ENCODE results near the gene SLC6A11.

GRCh38 chr3:10778492-10779292 lies 37.3 kb upstream of the SLC6A11 start:
- TF ChIP-seq, protein P1, sequence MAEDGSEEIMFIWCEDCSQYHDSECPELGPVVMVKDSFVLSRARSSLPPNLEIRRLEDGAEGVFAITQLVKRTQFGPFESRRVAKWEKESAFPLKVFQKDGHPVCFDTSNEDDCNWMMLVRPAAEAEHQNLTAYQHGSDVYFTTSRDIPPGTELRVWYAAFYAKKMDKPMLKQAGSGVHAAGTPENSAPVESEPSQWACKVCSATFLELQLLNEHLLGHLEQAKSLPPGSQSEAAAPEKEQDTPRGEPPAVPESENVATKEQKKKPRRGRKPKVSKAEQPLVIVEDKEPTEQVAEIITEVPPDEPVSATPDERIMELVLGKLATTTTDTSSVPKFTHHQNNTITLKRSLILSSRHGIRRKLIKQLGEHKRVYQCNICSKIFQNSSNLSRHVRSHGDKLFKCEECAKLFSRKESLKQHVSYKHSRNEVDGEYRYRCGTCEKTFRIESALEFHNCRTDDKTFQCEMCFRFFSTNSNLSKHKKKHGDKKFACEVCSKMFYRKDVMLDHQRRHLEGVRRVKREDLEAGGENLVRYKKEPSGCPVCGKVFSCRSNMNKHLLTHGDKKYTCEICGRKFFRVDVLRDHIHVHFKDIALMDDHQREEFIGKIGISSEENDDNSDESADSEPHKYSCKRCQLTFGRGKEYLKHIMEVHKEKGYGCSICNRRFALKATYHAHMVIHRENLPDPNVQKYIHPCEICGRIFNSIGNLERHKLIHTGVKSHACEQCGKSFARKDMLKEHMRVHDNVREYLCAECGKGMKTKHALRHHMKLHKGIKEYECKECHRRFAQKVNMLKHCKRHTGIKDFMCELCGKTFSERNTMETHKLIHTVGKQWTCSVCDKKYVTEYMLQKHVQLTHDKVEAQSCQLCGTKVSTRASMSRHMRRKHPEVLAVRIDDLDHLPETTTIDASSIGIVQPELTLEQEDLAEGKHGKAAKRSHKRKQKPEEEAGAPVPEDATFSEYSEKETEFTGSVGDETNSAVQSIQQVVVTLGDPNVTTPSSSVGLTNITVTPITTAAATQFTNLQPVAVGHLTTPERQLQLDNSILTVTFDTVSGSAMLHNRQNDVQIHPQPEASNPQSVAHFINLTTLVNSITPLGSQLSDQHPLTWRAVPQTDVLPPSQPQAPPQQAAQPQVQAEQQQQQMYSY (CRISPR knock-in tag; IDR thresholded peaks at IDR 0.05), result no peak
- TF ChIP-seq MXD4 (CRISPR knock-in tag; IDR thresholded peaks at IDR 0.05; ENCODE audit: borderline replicate concordance) (no peak), CTCF (IDR thresholded peaks at IDR 0.05) (no peak), FOXK1 (CRISPR knock-in tag; IDR thresholded peaks at IDR 0.05) (no peak), ATF1 (CRISPR knock-in tag; IDR thresholded peaks at IDR 0.05) (no peak), E2F5 (CRISPR knock-in tag; IDR thresholded peaks at IDR 0.05) (no peak)
- TF ChIP-seq, protein P2, sequence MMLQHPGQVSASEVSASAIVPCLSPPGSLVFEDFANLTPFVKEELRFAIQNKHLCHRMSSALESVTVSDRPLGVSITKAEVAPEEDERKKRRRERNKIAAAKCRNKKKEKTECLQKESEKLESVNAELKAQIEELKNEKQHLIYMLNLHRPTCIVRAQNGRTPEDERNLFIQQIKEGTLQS (CRISPR knock-in tag; conservative IDR thresholded peaks at IDR 0.05), result no peak

All from WTC11 (cell line).